Stimulated activated CD4-positive, alpha-beta T cell treated with anti-CD3 and anti-CD28 coated beads, Interleukin-15, amount 100 ng/mL, for 1 hour (primary cell): ENCODE data around the gene RALGDS.
"Not testable (repeated sequence)": the region's sequence is repeated elsewhere in the genome, so short reads cannot be mapped to it uniquely, and the experiment has no call there.

ENCODE experiments used
- DNase-seq, 2 donors: peaks; one replicate each; pipeline ENCODE4 v3.0.0-alpha.2; 2020; ENCODE audit warnings: low read depth in 1 of 2, low spot score in 1 of 2

Gene RALGDS

DNA sequence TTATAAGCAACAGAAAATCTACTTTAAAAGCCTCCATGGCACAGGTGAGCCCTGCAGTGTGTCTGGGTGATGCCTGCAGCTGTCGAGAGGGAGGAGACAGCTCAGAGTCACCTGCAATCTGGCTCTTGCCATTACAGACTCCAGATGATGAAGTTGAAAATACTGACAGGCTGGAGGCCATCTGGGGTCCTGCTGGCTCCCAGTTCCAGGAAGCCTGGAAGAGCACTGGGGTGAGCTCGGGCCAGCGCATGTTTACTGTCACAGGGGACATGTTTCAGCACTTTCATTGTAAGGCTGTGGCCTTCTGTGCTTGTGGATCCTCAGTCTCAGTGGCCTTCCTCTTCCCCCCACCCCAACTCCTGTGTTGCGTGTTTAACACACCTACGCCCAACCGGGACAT lies 30.9 kb downstream of the RALGDS start:
- no peak for DNase-seq

GRCh38 chr9:133089271-133089671 lies 31.8 kb downstream of the RALGDS start:
- DNase-seq: no peak

DNA sequence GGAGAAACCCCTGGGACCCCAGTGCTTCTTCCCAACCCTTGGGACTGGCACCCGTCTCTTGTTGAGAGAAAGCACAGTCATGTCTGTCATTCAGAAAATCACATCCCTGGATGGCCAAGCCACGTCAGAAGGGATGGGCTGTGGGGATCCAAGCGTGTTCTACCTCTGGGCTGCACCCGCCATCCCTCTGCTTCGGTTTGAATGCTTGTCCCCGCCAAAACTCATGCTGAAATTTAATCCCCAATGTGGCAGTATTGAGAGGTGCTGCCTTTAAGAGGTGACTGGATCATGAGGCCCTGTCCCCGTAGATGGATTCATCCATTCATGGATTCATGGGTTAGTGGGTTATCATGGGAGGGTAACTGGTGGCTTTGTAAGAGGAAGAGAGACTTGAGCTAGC lies 32.3 kb downstream of the RALGDS start:
- DNase-seq: no peak

DNA sequence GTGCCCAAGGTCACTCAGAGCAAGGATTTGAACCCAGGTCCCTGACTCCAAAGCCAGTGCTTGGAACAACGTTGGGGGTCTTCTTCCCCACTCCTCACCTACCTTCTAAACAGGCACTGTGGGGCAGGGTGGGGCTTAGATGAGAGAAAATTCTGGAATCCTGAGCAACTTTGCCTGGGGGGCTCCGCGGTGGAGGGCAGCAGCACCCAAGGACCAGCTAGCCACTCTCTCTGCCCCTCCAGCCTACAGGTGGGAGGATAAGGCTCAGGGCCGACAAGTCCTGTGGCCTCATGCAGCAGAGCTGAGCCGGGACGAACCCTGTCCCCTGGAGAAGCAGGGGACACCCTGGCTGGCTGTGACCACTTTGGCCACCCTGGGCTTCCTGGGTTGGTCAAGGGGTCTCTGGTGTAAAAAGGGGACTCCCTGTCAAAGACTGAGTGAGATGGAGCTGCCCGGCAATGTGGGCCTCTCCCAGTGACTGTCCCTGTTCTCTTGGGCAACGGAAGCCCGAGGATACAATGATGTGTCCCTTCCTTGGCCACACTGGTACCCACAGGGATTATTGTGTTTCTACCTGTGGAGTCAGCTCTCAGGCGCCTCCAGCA lies 32.8 kb downstream of the RALGDS start:
- DNase-seq: no peak

DNA sequence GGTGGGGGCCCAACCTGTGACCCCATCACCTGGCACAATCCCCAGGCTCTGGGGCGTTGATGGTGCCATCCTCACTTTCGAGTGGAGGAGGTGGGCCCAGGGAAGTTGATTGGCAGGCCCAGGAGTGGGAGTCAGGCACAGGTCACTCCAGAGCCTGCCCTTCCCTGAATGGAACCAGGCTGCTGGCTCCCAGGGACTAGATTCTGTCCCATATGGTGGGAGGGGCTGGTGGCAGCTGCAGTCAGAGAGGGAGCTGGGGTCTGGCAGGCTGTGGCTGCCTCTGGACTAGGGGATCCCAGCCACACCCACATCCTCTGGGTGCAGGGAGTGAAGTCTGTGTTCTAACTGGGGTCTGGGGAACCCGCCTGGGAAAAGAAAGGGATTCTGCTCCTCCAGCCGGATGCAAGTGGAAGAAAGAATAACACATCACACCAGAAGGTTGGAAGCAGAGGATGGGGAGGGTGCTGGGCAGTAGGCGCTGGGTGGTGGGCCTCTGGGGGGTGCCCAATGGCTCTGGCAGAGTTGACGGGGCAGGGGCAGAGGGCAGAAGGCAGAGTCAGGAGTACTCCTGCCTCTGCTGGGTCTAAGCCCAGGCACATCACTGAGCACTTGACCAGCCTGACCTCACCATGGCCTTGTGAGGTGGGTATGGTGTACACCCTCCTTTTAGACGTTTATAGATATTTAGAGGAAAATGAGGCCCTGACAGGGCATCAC lies 33.5 kb downstream of the RALGDS start:
- no peak for DNase-seq

DNA sequence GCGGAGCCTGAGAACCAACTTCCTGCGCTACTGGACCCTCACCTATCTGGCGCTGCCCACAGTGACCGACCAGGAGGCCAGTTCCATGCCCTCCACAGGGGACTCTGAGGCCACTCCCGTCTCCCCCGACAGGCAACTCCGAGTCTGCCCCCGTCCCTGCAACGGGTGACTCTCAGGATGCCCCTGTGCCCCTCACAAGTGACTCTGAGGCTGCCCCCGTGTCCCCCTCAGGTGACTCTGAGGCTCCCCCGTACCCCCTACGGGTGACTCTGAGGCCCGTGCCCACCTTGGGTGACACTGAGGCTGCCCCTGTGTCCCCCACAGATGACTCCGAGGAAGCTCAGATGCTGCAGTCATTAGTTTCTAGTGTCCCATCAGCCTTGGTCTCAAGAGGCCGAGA lies 34.1 kb downstream of the RALGDS start:
- no peak for DNase-seq

GRCh38 chr9:133086212-133086860 lies 34.7 kb downstream of the RALGDS start:
- DNase-seq: not testable (repeated sequence)

DNA sequence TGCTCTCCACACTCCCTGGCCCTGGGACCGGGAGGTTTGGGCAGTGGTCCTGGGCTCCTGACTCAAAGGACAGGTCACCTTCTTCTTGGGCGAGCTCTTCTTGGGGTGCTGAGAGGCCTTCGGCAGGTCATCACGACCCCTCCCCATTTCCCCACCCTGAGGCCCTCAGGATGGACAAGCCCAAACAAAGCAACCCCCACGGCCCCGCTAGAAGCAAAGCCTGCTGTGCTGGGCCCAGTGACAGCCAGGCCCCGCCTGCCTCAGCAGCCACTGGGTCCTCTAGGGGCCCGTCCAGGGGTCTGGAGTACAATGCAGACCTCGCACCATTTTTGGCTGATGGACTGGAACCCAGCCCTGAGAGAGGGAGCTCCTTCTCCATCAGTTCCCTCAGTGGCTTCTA lies 37.4 kb downstream of the RALGDS start:
- not testable (repeated sequence) for DNase-seq

DNA sequence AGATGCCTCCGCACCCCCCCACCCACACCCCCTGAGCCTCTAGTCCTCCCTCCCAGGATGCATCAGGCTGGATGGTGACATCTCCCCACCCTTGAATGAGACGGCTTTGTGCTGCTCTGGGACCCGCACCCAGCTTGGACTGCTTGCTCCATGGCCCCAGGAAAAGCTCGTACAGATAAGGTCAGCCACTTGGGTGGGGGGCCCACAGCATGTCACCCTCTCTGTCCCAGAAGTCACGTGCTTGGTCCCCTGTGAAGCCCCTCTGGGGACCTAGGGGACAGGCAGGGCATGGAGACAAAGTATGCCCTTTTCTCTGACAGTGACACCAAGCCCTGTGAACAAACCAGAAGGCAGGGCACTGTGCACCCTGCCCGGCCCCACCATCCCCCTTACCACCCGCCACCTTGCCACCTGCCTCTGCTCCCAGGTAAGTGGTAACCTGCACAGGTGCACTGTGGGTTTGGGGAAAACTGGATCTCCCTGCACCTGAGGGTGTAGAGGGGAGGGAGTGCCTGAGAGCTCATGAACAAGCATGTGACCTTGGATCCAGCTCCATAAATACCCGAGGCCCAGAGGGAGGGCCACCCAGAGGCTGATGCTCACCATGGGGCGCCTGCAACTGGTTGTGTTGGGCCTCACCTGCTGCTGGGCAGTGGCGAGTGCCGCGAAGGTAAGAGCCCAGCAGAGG lies 38.9 kb downstream of the RALGDS start:
- not testable (repeated sequence) for DNase-seq

DNA sequence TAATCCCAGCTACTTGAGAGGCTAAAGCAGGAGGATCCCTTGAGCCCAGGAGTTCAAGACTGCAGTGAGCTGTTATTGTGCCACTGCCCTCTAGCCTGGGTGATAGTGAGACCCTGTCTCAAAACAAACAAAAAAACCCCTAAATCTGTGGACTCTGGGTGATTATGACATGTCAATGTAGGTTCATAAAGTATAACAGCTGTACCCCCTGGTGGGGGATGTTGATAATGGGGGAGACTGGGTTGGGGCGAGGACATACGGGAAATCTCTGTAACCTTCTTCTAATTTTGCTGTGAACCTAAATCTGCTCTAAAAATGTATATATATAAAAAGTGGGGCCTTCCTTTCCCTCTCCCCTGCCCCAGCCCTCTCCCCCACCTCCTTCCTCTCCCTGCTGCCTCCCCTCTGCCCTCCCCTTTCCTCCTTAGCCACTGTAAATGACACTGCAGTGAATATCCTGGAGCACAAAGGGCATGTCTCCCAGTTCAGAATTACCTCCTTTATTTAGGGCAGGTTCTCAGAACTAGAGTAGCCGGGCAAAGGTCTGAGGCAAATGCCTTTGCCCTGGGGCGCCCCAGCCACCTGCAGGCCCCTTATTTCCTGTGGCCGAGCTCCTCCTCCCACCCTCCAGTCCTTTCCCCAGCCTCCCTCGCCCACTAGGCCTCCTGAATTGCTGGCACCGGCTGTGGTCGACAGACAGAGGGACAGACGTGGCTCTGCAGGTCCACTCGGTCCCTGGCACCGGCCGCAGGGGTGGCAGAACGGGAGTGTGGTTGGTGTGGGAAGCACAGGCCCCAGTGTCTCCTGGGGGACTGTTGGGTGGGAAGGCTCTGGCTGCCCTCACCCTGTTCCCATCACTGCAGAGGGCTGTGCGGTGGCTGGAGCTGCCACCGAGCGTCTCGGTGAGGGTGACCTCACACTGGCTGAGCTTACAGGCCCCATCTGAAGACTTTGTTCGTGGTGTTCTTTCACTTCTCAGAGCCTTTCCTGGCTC lies 40.0 kb downstream of the RALGDS start:
- DNase-seq: not testable (repeated sequence)

- DNase-seq: no peak
Observed at GRCh38 chr9:133080161-133080560, 40.9 kb downstream of the RALGDS start.

GRCh38 chr9:133078486-133078885 lies 42.6 kb downstream of the RALGDS start:
- no peak for DNase-seq

DNA sequence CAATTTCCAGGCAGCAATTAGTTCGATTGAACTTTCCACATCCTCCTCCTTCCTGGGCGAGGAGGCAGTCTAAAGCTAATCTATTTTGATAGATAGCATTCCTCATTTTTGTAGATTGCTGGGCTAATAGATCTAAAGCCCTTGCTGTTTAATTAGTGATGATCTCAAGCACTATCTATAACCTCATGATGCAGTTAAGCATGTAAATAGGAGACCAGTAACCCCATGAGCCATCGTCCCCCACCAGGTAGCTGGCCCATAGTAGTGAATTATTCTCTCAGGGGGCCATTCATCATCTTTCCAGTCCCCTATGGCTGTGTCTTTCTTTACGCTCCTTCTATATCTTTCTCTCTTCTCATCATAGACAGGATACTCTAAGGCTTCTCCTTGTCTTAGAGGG lies 44.3 kb downstream of the RALGDS start:
- DNase-seq: no peak

DNA sequence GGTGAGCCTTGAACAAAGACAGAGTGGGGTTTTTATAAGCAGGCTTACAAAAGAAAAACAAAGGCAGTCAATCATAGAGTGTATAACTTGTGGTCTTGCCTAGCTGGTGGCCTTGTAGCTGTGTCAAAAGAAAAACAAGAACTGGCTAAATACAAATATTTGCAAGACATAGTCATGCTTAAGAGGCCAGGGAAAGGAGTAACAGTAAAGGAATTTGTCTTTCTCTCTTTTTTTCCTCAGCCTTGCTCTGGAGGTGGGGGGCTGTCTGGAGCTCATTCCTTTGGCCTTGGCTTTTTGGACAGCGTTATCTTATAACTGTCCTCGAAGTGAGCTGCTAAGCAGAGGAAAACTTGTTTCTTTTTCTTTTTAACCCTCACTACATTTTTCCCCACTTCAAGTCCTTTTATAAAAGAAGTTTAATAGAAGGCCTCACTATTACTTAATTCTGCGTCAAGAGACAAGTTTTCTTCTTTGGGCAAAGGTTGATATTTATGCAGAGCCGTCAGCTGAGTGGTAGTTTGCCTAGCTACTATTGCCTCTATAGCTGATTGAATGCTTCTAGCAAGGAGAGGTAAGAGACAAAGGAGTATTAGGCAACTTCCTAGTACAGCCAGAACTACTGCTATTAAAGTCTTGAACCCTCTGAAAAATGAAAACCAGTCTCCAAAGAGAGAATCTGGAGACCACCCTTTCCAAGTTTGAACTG lies 45.0 kb downstream of the RALGDS start:
- no peak for DNase-seq

GRCh38 chr9:133074111-133074651 lies 46.9 kb downstream of the RALGDS start:
- no peak for DNase-seq

GRCh38 chr9:133073086-133074014 lies 47.7 kb downstream of the RALGDS start:
- no peak for DNase-seq

- DNase-seq: not testable (repeated sequence)
Observed at GRCh38 chr9:133072210-133072609, 48.8 kb downstream of the RALGDS start.

DNA sequence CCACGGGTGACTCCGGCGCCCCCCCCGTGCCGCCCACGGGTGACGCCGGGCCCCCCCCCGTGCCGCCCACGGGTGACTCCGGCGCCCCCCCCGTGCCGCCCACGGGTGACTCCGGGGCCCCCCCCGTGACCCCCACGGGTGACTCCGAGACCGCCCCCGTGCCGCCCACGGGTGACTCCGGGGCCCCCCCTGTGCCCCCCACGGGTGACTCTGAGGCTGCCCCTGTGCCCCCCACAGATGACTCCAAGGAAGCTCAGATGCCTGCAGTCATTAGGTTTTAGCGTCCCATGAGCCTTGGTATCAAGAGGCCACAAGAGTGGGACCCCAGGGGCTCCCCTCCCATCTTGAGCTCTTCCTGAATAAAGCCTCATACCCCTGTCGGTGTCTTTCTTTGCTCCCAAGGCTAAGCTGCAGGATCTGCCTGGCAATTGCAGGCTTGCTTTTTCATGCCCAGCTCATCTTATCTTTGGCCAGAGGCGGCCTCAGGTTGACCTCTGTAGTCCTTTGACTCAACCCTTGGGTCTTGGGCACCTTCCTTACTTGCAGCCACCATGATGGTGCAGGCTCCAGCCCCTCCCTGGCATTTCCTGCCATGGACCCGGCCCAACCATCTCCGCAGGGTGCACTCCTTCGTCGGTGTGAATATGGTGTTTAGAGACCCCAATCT lies 49.4 kb downstream of the RALGDS start:
- no peak for DNase-seq
